ENCODE data around the gene RAB40C.

The RAB40C gene

DNA sequence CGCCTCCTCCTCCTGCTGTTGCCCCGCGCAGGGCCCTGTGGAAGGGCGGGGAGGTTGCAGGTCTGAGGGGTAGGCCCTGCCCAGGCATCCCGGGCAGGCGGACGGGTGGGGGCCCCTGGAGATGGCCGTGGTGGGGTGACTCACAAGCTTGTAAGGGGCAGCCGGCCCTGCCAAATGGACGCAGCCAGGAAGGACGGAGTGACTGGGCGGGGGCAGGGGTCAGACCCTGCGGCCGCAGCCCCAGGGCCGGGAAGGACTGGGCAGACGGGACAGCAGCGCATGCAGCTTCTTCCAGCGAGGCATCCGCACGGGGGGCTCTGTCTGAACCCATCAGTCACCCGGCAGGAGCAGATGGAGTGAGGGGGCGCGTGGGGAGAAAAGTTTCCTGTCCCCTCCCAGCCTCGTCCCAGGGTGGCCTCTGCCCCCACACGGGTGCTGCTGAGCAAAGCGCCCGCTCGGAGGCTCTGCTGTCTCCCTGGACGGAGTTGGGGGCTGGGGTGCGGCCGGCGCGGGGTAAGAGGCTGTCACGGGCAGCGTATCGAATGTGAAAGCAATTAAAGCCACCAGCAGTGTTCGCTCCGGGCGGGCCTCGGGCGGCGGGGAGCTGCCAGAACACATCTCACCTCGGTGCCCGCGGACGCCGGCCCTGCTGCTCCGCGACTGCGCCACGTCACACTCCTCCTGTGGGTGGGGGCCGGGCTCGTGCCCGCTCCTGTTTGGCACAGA is 35.1 kb upstream of the RAB40C start:
- no peak overlapping the region for H3K27ac Mint-ChIP-seq
- ATAC-seq (replicated peaks) = peak; percentile 22

DNA sequence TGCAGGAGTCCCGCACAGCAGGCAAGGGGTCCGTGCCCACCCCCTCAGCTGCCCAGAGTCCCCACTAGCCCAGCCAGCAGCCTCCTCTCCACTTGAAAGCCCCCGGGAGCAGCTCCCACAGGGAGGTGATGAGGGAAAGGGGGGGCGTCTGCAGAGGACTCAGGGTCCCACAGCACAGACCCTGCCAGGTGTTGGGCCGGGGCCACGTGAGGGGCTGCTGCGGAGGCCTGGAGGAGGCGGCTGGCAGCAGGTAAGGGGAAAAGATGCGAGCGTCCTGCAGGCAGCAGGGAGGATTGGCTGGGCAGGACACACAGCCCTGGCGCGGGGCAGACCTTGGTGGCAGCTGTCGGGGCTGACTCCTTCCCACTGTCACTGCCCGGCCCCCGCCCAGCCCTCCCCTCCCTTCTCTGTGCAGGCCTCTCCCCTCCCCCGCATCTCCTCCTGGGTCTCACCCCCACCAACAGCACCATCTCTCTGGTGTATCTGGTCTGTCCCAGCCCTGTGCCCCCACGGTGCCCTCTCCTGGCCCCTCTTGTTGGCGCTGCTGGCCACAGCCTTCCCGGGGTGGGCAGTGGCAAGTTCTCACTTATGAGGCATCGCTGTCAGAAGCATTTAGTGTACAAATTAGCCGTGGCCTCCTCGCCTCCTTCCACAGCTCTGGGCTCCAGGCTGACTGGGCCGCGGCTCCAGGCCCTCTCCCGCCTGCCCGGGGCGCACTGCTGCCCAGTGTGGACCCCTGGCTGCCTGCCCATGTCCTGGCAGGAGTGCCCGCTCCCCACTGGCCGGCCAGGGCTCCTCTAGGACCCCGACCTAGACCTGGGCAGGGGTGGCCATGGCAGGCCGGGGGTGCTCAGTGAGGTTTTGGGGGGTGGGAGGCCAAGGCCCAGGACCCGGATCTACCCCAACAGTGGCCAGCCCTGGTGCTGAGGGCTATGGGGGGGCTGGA is 34.1 kb upstream of the RAB40C start:
- Mint-ChIP-seq H3K27me3 (peaks cover 5 to 26% of the 10 kb centered on the region in 2 donors), H3K9me3 (no peaks in the 10 kb centered on the region), H3K4me1 (ENCODE audit: low read depth in 2 of 2) (peaks cover 0 to 5% of the 10 kb centered on the region in 2 donors), H3K36me3 (ENCODE audit: insufficient read depth) (peaks cover 3% of the 10 kb centered on the region), H3K4me3 (no peak overlapping the region), H3K27ac (no peak overlapping the region)
- DNase-seq (no peak), ATAC-seq (replicated peaks) (no peak)

More for the DNA sequence above, 35.1 kb upstream of the RAB40C start:
- peaks cover 0 to 5% of the 10 kb centered on the region in 2 donors for H3K4me1 Mint-ChIP-seq (ENCODE audit: low read depth in 2 of 2)
- H3K9me3 Mint-ChIP-seq = no peaks in the 10 kb centered on the region
- no peak overlapping the region for H3K4me3 Mint-ChIP-seq
- peaks cover 3% of the 10 kb centered on the region for H3K36me3 Mint-ChIP-seq (ENCODE audit: insufficient read depth)
- H3K27me3 Mint-ChIP-seq = peaks cover 5 to 26% of the 10 kb centered on the region in 2 donors
- DNase-seq = no peak

DNA sequence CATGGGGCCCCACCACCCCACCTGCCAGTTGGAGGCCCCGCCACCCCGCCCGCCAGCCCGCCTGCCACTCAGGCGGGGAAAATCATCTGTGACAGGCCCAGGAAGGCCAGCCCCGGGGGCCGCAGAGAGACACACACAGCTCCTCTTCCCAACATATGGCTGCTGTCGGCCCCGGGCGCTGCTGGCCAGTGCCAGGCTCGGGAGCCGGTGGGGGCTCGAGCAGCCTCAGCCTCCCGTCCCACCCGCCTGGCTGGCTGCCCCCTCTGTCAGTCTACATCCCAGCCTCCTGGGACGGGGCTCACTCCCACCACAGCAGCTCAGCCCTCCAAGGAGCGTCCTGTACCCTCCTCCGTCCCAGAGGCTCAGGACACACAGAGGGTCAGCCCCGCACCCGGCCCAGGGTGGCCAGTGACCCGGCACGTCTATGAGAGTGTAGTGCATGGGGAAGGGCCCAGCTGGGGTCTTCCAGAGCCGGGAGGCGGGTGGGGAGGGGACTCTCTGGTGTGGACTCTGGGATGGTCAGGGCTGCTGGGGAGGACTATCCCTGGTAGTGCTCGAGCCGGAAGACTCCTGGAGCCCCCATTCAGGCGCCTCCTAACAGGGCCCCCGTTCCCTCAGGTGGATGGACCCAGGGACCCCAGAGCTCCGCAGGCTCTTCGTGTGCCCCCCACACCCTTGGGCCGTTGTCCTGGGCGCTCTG is 33.2 kb upstream of the RAB40C start:
- peaks cover 5 to 26% of the 10 kb centered on the region in 2 donors for H3K27me3 Mint-ChIP-seq
- no peak overlapping the region for H3K4me3 Mint-ChIP-seq
- H3K4me1 Mint-ChIP-seq (ENCODE audit: low read depth in 2 of 2) = peaks cover 0 to 5% of the 10 kb centered on the region in 2 donors
- H3K9me3 Mint-ChIP-seq = no peaks in the 10 kb centered on the region
- DNase-seq (no peak), ATAC-seq (replicated peaks) (no peak)
- no peak overlapping the region for H3K27ac Mint-ChIP-seq
- peaks cover 3% of the 10 kb centered on the region for H3K36me3 Mint-ChIP-seq (ENCODE audit: insufficient read depth)

GRCh38 chr16:557463-558297 is 32.2 kb upstream of the RAB40C start:
- DNase-seq (no peak), ATAC-seq (replicated peaks) (no peak)
- no peaks in the 10 kb centered on the region for H3K9me3 Mint-ChIP-seq
- peaks cover 5 to 26% of the 10 kb centered on the region in 2 donors for H3K27me3 Mint-ChIP-seq
- no peak overlapping the region for H3K27ac Mint-ChIP-seq
- H3K4me3 Mint-ChIP-seq = no peak overlapping the region
- peaks cover 3% of the 10 kb centered on the region for H3K36me3 Mint-ChIP-seq (ENCODE audit: insufficient read depth)
- peaks cover 0 to 5% of the 10 kb centered on the region in 2 donors for H3K4me1 Mint-ChIP-seq (ENCODE audit: low read depth in 2 of 2)

DNA sequence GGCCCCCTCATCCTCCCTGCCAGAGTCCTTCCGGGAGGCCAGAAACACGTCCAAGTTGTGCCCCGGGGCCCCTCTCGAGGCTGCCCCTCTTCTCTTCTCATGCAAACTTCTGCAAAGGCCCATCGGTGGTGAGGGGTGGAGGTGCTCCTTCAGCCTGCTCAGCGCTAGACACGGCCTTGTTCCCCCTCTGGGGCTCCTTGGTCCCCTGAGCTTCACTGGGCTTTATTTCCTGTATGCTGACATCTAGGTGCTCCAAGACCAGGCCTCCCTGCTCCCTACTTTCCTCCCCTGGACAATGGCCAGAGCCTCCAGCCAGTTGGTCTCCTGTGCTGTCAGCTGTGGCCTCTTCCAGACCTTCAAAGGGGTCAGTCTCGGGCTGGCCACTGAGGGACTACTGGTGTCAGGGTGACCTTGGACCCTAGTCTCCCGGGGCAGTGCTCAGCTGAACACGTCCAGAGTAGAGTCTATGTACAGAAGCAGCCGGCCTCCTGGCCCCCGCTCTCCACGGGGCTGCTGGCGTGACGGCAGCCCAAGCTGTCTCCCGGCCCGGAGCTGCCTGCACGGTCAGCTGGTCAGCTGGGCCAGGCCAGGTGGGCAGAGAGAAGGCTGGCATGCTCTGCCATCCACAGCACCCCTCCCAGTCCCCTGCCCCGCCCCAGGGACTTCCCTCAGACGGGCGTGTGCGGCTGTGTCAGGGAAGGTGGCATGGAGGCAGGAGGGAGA is 31.4 kb upstream of the RAB40C start:
- Mint-ChIP-seq H3K4me1 (ENCODE audit: low read depth in 2 of 2) (peaks cover 0 to 5% of the 10 kb centered on the region in 2 donors), H3K4me3 (no peak overlapping the region), H3K9me3 (no peaks in the 10 kb centered on the region), H3K27ac (no peak overlapping the region), H3K36me3 (ENCODE audit: insufficient read depth) (peaks cover 3% of the 10 kb centered on the region), H3K27me3 (peaks cover 5 to 26% of the 10 kb centered on the region in 2 donors)
- no peak for ATAC-seq (replicated peaks)
- no peak for DNase-seq

DNA sequence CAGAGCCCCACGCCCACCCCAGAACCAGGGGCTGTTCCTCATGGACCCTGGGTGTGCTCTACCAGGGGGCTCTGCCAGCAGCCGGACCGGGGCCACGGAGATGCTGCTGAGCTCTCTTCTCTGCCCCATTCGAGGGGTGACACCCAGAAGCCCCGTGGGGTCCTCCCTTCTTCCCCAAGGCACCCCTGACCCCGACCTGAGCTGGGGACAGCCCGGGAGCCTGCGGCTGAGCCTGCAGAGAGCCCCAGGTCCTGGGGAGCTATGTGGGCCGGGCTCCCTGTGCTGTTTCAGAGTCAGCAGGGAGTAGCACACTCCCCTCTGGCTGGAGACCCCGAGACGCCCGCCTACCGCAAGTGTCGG is 30.9 kb upstream of the RAB40C start:
- Mint-ChIP-seq H3K36me3 (ENCODE audit: insufficient read depth) (peaks cover 3% of the 10 kb centered on the region), H3K4me1 (ENCODE audit: low read depth in 2 of 2) (peaks cover 0 to 5% of the 10 kb centered on the region in 2 donors), H3K27me3 (peaks cover 5 to 26% of the 10 kb centered on the region in 2 donors), H3K4me3 (no peak overlapping the region), H3K27ac (no peak overlapping the region), H3K9me3 (no peaks in the 10 kb centered on the region)
- DNase-seq (no peak), ATAC-seq (replicated peaks) (no peak)

DNA sequence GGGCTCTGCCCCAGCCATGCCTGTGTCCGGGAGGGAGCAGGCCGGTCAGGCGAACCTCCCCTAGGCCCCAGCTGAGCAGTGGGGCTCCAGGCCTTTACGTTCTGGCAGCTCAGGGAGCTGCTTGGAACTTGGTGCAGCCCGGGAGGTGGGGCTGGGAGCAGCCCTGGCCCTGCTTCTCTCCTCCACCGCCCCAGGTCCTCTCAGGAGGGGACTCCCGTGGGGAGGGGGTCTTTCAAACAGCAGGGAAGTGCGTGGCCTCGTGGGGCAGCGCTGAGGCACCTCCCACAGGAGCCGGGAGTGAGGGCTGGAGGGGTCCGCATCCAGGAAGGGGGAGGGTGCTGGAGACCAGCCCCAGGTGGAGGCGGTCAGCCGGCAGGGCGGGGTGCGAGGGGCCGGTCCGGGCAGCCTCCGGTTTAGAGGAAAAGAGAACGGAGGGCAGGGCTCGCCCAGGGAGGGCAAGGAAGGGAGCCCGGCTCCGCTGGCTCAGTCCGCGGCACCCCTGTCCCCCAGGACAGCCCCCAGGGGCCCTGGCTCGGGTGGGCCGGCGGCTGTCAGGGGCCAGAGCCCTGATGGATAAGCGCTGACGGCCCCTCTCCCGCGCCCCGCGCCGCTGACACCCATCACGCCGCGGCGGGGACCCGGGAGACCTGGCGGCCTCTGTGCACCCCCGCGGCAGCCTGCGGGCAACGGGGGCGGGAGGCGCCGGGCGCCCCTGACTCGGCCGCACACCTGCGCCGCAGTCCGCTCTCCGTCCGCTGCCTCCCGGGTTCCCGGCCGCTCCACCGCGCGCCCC is 30.3 kb upstream of the RAB40C start:
- Mint-ChIP-seq H3K36me3 (ENCODE audit: insufficient read depth) (no peaks in the 10 kb centered on the region), H3K27me3 (peaks cover 5 to 26% of the 10 kb centered on the region in 2 donors), H3K4me3 (peak overlapping the region; percentile 41 to 48), H3K4me1 (ENCODE audit: low read depth in 2 of 2) (peaks cover 0 to 2% of the 10 kb centered on the region in 2 donors), H3K27ac (no peak overlapping the region), H3K9me3 (no peaks in the 10 kb centered on the region)
- ATAC-seq (replicated peaks) (no peak), DNase-seq (no peak)

DNA sequence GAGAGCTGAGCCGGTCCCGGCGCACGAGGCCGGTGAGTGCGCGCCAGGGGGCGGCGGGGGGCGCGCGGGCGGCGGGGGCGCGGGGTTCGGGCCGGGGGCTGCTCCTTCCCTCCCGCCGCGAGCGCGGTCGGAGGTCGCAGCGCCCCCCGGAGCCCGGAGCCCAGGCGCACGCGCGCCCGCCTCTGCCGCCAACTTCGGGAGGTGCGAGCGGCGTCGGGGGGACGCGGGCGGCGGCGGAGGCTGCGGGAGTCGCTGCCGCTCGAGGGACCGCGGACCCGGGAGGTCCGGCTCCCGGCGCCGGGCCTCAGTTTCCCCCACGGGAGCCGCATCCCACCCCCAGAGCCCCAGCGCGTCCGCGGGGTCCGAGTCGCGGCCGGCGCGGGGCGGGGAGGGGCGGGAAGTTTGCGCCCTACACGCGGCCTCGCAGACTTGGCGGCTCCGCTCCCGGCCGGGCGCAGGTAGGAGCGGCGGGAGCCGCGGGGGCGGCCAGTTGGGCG is 29.6 kb upstream of the RAB40C start, which contains the start of gene PRR35:
Gene PRR35, plus strand, starts transcription at position 191 of the 497 bp plus-strand sequence. CDS start 2,901 bp downstream, outside the sequence.
- Mint-ChIP-seq H3K9me3 (no peaks in the 10 kb centered on the region), H3K36me3 (ENCODE audit: insufficient read depth) (no peaks in the 10 kb centered on the region), H3K4me1 (ENCODE audit: low read depth in 2 of 2) (peaks cover 0 to 2% of the 10 kb centered on the region in 2 donors), H3K4me3 (peak within 1 kb of the TSS; percentile 41 to 48), H3K27me3 (peaks cover 5 to 26% of the 10 kb centered on the region in 2 donors), H3K27ac (no peak within 1 kb of the TSS)
- no peak for ATAC-seq (replicated peaks)
- DNase-seq = no peak

- Mint-ChIP-seq H3K9me3 (no peaks in the 10 kb centered on the region), H3K27me3 (peaks cover 5 to 26% of the 10 kb centered on the region in 2 donors)
- ATAC-seq (replicated peaks) = no peak
Observed at GRCh38 chr16:560701-561412, 29.0 kb upstream of the RAB40C start.

DNA sequence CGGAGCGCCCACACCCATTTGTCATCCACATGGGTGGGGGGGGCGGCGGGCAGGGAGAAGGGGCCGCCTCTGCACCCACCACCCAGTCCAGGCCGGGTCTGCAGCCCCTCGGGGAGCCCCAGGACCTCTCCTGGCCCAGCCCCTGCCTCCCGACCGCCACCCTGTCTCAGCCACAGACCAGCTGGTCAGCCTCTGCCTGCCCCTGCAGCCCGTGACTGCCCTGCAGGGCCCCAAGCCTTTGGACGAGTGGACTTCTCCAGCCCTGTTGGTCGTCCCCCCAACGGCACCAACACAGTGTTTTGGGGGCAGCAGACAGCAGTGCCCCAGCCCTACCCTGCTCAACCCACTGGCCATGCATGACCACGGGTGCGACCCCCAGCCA is 28.5 kb upstream of the RAB40C start:
- H3K4me1 Mint-ChIP-seq (ENCODE audit: low read depth in 2 of 2) = peaks cover 0 to 3% of the 10 kb centered on the region in 2 donors
- no peaks in the 10 kb centered on the region for H3K9me3 Mint-ChIP-seq
- ATAC-seq (replicated peaks) = no peak
- DNase-seq = no peak
- H3K36me3 Mint-ChIP-seq (ENCODE audit: insufficient read depth) = no peaks in the 10 kb centered on the region
- H3K27me3 Mint-ChIP-seq = peaks cover 5 to 26% of the 10 kb centered on the region in 2 donors
- H3K4me3 Mint-ChIP-seq = no peak overlapping the region
- no peak overlapping the region for H3K27ac Mint-ChIP-seq

More at GRCh38 chr16:560701-561412, 29.0 kb upstream of the RAB40C start:
- H3K4me3 Mint-ChIP-seq = no peak overlapping the region
- H3K36me3 Mint-ChIP-seq (ENCODE audit: insufficient read depth) = no peaks in the 10 kb centered on the region
- peaks cover 0 to 2% of the 10 kb centered on the region in 2 donors for H3K4me1 Mint-ChIP-seq (ENCODE audit: low read depth in 2 of 2)
- no peak for DNase-seq
- H3K27ac Mint-ChIP-seq = no peak overlapping the region
